ENCODE results near the gene ABLIM2.

GRCh38 chr4:8198206-8198905 is 39.7 kb upstream of the ABLIM2 start:
- TF ChIP-seq CTCF (conservative IDR thresholded peaks at IDR 0.05; ENCODE audit: low read depth, low read length) (no peak), EZH2 (IDR thresholded peaks at IDR 0.05; ENCODE audit: borderline replicate concordance, low read depth, low read length, poor library complexity, severe bottlenecking) (no peak)
